ENCODE data around the gene COPS4.
A peak's percentile ranks its signal among the peaks of the same experiment; 100 is the strongest.
"Not testable (repeated sequence)": the region's sequence is repeated elsewhere in the genome, so short reads cannot be mapped to it uniquely, and the experiment has no call there.

Gene COPS4

DNA sequence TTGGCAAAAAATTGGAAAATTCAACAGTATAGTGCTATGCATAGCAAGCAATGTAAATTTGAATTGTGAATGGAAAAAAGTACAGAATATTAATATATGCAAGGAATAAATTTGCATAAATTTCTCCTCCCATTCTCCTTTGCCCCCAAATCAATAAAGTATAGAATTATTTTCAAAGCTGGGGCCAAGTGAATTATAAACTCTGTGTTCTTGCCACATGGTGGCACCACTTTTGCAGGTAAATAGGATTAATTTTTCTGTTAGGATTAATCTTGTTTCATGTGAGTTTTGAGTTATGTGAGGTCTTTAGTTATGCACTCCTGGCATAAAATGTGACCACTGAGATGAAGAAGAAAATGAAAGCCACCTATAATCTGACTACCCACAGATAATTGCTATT is 19.9 kb downstream of the COPS4 start:
- peak; percentile 14 for DNase-seq (ENCODE audit: low read depth)
- TF ChIP-seq, protein P1, sequence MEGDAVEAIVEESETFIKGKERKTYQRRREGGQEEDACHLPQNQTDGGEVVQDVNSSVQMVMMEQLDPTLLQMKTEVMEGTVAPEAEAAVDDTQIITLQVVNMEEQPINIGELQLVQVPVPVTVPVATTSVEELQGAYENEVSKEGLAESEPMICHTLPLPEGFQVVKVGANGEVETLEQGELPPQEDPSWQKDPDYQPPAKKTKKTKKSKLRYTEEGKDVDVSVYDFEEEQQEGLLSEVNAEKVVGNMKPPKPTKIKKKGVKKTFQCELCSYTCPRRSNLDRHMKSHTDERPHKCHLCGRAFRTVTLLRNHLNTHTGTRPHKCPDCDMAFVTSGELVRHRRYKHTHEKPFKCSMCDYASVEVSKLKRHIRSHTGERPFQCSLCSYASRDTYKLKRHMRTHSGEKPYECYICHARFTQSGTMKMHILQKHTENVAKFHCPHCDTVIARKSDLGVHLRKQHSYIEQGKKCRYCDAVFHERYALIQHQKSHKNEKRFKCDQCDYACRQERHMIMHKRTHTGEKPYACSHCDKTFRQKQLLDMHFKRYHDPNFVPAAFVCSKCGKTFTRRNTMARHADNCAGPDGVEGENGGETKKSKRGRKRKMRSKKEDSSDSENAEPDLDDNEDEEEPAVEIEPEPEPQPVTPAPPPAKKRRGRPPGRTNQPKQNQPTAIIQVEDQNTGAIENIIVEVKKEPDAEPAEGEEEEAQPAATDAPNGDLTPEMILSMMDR (conservative IDR thresholded peaks at IDR 0.05; ENCODE audit: low read depth, low read length): peak; percentile 48
- H3K4me3 ChIP-seq (ENCODE audit: low read length): no peak overlapping the region

DNA sequence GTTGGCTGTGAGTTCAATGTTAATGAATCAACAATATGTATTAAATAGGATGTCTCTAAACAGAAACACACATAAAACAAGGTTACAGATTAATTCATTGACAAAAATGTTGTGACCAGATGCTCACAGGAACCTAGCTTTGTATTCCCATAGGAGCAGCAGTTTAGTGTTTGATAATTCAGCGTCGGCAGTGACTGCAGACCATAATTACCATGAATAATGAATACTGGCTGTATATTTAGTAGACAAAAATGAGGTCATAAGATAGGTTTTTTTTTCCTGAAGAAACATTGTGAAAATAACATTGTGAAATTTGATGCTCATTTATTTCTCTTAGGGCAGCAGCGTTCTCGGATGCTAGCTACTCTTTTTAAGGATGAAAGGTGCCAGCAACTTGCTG is 27.8 kb downstream of the COPS4 start:
- DNase-seq (ENCODE audit: low read depth): no peak
- H3K4me3 ChIP-seq (ENCODE audit: low read length): no peak overlapping the region
- TF ChIP-seq, protein P1 (conservative IDR thresholded peaks at IDR 0.05; ENCODE audit: low read depth, low read length): no peak

DNA sequence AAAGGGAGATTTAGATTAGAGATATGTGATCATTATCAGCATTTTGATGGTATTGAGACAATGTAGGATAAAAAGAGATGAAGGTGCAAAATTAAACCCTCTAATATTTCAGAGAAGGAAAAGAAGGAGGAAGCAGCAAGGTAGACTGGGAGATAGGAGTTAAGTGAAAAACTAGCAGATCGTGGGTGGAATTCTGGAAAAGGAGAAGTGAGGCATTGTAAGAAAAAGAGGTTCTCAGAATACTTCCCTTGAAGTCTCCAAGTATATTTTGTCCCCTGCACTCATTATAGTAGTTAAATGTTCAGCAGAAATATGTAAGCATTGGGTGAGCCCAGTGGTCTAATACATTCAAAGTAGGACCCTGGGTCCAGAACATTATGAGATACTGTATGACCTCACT is 30.3 kb downstream of the COPS4 start:
- no peak for DNase-seq (ENCODE audit: low read depth)
- TF ChIP-seq, protein P1 (conservative IDR thresholded peaks at IDR 0.05; ENCODE audit: low read depth, low read length): no peak
- no peak overlapping the region for H3K4me3 ChIP-seq (ENCODE audit: low read length)

DNA sequence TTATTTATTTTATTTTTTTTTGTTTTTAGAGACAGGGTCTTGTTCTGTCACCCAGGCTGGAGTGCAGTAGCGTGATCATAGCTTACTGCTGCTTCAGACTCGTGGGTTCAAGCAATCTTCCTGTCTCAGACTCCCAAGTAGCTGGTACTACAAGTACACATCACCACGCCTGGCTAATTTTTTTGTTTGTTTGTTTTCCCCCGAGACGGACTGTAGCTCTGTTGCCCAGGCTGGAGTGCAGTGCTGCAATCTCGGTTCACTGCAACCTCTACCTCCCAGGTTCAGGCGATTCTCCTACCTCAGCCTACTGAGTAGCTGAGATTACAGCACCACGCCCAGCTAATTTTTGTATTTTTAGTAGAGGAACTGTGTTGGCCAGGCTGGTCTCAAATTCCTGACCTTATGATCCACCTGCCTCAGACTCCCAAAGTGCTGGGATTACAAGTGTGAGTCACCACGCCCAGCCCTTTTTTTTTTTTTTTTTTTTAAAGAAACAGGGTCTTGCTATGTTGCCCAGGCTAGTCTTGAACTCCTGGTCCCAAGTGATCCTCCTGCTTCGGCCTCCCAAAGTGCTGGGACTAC is 32.2 kb downstream of the COPS4 start:
- no peak for DNase-seq (ENCODE audit: low read depth)
- H3K4me3 ChIP-seq (ENCODE audit: low read length): no peak overlapping the region
- TF ChIP-seq, protein P1 (conservative IDR thresholded peaks at IDR 0.05; ENCODE audit: low read depth, low read length): no peak

DNA sequence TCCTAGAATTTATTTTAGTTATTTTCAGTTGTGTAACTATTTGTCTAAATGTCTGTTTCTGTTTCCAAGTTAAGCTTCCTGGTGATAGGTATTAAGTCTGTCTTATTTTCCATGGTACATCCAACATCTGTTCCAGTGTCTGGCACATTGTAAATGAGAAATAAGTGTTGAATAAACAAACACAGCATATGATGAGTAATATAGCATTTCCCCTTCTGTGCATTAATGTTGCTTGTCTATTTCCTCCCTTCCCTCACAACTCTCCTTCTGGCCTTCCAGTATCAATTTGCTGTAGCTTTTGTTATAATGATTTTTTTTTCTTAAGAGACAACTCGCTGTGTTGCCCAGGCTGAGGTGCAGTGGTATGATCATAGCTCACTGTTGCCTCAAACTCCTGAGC is 36.1 kb downstream of the COPS4 start:
- DNase-seq (ENCODE audit: low read depth): no peak
- no peak overlapping the region for H3K4me3 ChIP-seq (ENCODE audit: low read length)
- TF ChIP-seq, protein P1 (conservative IDR thresholded peaks at IDR 0.05; ENCODE audit: low read depth, low read length): no peak

DNA sequence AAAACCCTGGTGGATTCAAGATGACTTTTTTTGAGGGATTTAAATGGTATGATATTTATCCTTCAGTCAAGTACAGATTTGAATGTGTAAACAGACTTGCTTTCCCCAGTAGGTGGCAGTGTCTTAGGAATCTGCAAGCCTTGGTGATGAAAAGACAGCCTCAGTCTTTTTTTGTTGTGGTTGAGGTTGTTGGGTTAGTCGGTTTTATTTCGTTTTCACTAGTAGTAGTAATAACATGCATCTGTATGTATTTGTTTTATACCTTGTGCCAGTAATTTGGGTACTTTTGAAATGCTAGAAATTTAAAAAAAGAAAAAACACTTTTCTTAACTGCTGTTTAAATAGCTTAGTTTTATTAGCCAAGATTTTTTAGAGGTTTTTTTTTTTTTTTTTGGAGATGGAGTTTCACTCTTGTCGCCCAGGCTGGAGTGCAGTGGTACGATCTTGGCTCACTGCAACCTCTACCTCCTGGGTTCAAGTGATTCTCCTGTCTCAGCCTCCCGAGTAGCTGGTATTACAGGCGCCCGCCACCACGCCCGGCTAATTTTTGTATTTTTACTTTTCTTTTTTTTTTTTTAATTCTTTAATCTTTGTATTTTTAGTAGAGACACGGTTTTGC is 39.2 kb downstream of the COPS4 start:
- peak; percentile 50 for DNase-seq (ENCODE audit: low read depth)
- TF ChIP-seq, protein P1 (conservative IDR thresholded peaks at IDR 0.05; ENCODE audit: low read depth, low read length): peak; percentile 78

DNA sequence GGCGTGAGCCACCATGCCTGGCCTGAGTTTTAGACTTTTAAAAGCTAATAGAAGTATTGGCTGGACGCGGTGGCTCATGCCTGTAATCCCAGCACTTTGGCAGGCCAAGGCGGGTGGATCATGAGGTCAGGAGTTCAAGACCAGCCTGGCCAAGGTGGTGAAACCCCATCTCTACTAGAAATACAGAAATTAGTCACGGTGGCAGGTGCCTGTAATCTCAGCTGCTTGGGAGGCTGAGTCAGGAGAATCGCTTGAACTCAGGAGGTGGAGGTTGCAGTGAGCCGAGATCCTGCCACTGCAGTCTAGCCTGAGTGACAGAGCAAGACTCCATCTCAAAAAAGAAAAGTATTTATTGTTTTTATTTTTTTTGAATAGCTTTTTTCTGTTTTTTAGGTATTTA is 39.8 kb downstream of the COPS4 start:
- not testable (repeated sequence) for DNase-seq (ENCODE audit: low read depth); H3K4me3 ChIP-seq (ENCODE audit: low read length)

More for the DNA sequence above, 39.2 kb downstream of the COPS4 start:
- no peak overlapping the region for H3K4me3 ChIP-seq (ENCODE audit: low read length)
